IMR-90 (cell line): ENCODE data around the gene MICAL2. TPM values are rescaled to one million over a fixed set of nuclear protein-coding genes. Genes with fewer than 3 reads are reported as not detected.

Source experiments
- ATAC-seq: fragments of 200-7000 bp; cut with Tn5 transposase; 2 replicates; pipeline ENCODE4 v1.9.1; 2020; ENCODE audit warnings: low read depth, mild to moderate bottlenecking, moderate library complexity
- BruUV-seq: library from RNA; stranded (reverse); fragments of 400-500 nt; replicated peaks from 2 replicates; lab custom pipeline; 2021; lab: Mats Ljungman, UMichigan
- CTCF ChIA-PET: fragments of 300-600 bp; formaldehyde crosslinking; extraction: SDS; loops from one replicate; lab custom pipeline; 2021; ENCODE audit warnings: antibody characterized with exemption; lab: Yijun Ruan, JAX
- POLR2A ChIA-PET: fragments of 300-600 bp; sonication (Branson Sonifier 250); formaldehyde crosslinking; loops from one replicate; lab custom pipeline; 2022; ENCODE audit warnings: antibody characterized with exemption; ENCODE audit not compliant: unreplicated experiment; lab: Charles Lee
- DNase-seq: peaks from one replicate; pipeline ENCODE4 v3.0.0; 2013
- H2AFZ ChIP-seq: replicated peaks from 2 replicates; pipeline ENCODE3; 2013; ENCODE audit warnings: low read length, mild to moderate bottlenecking; ENCODE audit not compliant: poor library complexity
- H2AK5ac ChIP-seq: 2 replicates; pipeline ENCODE4 v1.6.1; 2013; ENCODE audit warnings: low read depth, low read length, inconsistent platforms
- H2AK9ac ChIP-seq: replicated peaks from 2 replicates; pipeline ENCODE3; 2013; ENCODE audit warnings: mild to moderate bottlenecking, low read depth, low read length, moderate library complexity; ENCODE audit not compliant: poor library complexity
- H2BK120ac ChIP-seq: 2 replicates; pipeline ENCODE4 v1.6.1; 2013; ENCODE audit warnings: low read depth, low read length, inconsistent platforms
- H2BK15ac ChIP-seq: 3 replicates; pipeline ENCODE4 v1.6.1; 2013; ENCODE audit warnings: low read depth, low read length, inconsistent platforms
- H2BK20ac ChIP-seq: 2 replicates; pipeline ENCODE4 v1.6.1; 2013; ENCODE audit warnings: low read depth, mild to moderate bottlenecking, inconsistent platforms, low read length, moderate library complexity
- H2BK5ac ChIP-seq: 2 replicates; pipeline ENCODE4 v1.6.1; 2013; ENCODE audit warnings: mild to moderate bottlenecking, low read depth, low read length, inconsistent platforms; ENCODE audit not compliant: poor library complexity, severe bottlenecking
- H3K14ac ChIP-seq: replicated peaks from 2 replicates; pipeline ENCODE4 v1.6.1; 2013; ENCODE audit warnings: low read depth, low read length, inconsistent platforms
- H3K18ac ChIP-seq: 2 replicates; pipeline ENCODE4 v1.6.1; 2013; ENCODE audit warnings: low read depth, low read length, control low read depth
- H3K23ac ChIP-seq: 2 replicates; pipeline ENCODE4 v1.6.1; 2013; ENCODE audit warnings: low read depth, low read length, inconsistent platforms
- H3K27ac ChIP-seq: 2 replicates; pipeline ENCODE4 v1.5.1; 2013; ENCODE audit warnings: mild to moderate bottlenecking, control low read depth, low read length; ENCODE audit not compliant: insufficient read depth
- H3K27me3 ChIP-seq: 2 replicates; pipeline ENCODE4 v1.6.1; 2013; ENCODE audit warnings: low read length; ENCODE audit not compliant: control insufficient read depth, insufficient read depth
- H3K36me3 ChIP-seq: 2 replicates; pipeline ENCODE4 v1.6.1; 2013; ENCODE audit warnings: low read length, mixed read lengths; ENCODE audit not compliant: control insufficient read depth, insufficient read depth
- H3K4ac ChIP-seq: 2 replicates; pipeline ENCODE4 v1.6.1; 2013; ENCODE audit warnings: low read depth, low read length, inconsistent platforms
- H3K4me1 ChIP-seq: 2 replicates; pipeline ENCODE4 v1.6.1; 2013; ENCODE audit warnings: low read length, mixed read lengths; ENCODE audit not compliant: control insufficient read depth, insufficient read depth
- H3K4me2 ChIP-seq: 2 replicates; pipeline ENCODE4 v1.6.1; 2013; ENCODE audit warnings: low read depth, mild to moderate bottlenecking, control low read depth, low read length, moderate library complexity
- H3K4me3 ChIP-seq: 2 replicates; pipeline ENCODE4 v1.5.1; 2013; ENCODE audit warnings: low read depth, mild to moderate bottlenecking, control low read depth, low read length, moderate library complexity; ENCODE audit not compliant: insufficient read depth
- H3K56ac ChIP-seq: 2 replicates; pipeline ENCODE4 v1.6.1; 2013; ENCODE audit warnings: low read length, inconsistent platforms; ENCODE audit not compliant: insufficient read depth; ENCODE audit errors: extremely low read depth
- H3K79me1 ChIP-seq, 2 experiments: 2 replicates each; pipeline ENCODE4 v1.6.1; 2013; ENCODE audit warnings: low read length in 2 of 2, inconsistent platforms in 1 of 2, low read depth in 1 of 2
- H3K9ac ChIP-seq: 2 replicates; pipeline ENCODE4 v1.6.1; 2013; ENCODE audit warnings: low read depth, low read length, control low read depth
- H3K9me1 ChIP-seq: 2 replicates; pipeline ENCODE4 v1.6.1; 2013; ENCODE audit warnings: low read length, inconsistent platforms; ENCODE audit not compliant: insufficient read depth
- H3K9me3 ChIP-seq: 2 replicates; pipeline ENCODE4 v1.6.1; 2013; ENCODE audit warnings: low read length; ENCODE audit not compliant: control insufficient read depth, insufficient read depth
- H4K20me1 ChIP-seq: 2 replicates; pipeline ENCODE4 v1.6.1; 2013; ENCODE audit warnings: low read length, inconsistent platforms; ENCODE audit not compliant: insufficient read depth
- H4K5ac ChIP-seq: 2 replicates; pipeline ENCODE4 v1.6.1; 2013; ENCODE audit warnings: mild to moderate bottlenecking, low read depth, low read length, control low read depth
- H4K8ac ChIP-seq, 2 experiments: 2 replicates each; pipeline ENCODE4 v1.6.1; 2013; ENCODE audit warnings: low read depth in 2 of 2, low read length in 2 of 2, control low read depth in 1 of 2, inconsistent platforms in 1 of 2
- H4K91ac ChIP-seq: 2 replicates; pipeline ENCODE4 v1.6.1; 2013; ENCODE audit warnings: low read depth, low read length, inconsistent platforms; ENCODE audit not compliant: insufficient read depth
- CEBPB ChIP-seq: IDR thresholded peaks from 2 replicates; pipeline ENCODE4 v1.6.1; 2012; ENCODE audit warnings: low read depth, low read length, improper control_type of control experiment
- CHD1 ChIP-seq: IDR thresholded peaks from 2 replicates; pipeline ENCODE4 v1.6.1; 2012; ENCODE audit warnings: low read depth, low read length, improper control_type of control experiment
- CTCF ChIP-seq: conservative IDR thresholded peaks from 2 replicates; pipeline ENCODE4 v1.5.1; 2012; ENCODE audit warnings: mild to moderate bottlenecking, low read depth, low read length, improper control_type of control experiment
- ELK1 ChIP-seq: fragments of 150-350 bp; IDR thresholded peaks from 2 replicates; pipeline ENCODE4 v1.6.1; 2016; ENCODE audit warnings: low read depth, mild to moderate bottlenecking, low read length, moderate library complexity, borderline replicate concordance
- MAFK ChIP-seq: IDR thresholded peaks from 2 replicates; pipeline ENCODE4 v1.6.1; 2012; ENCODE audit warnings: low read depth, low read length, improper control_type of control experiment
- MAZ ChIP-seq: IDR thresholded peaks from 2 replicates; pipeline ENCODE4 v1.6.1; 2012; ENCODE audit warnings: low read depth, mild to moderate bottlenecking, low read length, improper control_type of control experiment, moderate library complexity, borderline replicate concordance
- MXI1 ChIP-seq: IDR thresholded peaks from 2 replicates; pipeline ENCODE4 v1.6.1; 2012; ENCODE audit warnings: low read depth, mild to moderate bottlenecking, low read length, moderate library complexity, borderline replicate concordance
- NFE2L2 ChIP-seq: fragments of 150-350 bp; IDR thresholded peaks from 2 replicates; pipeline ENCODE4 v1.6.1; 2016; ENCODE audit warnings: low read depth, mild to moderate bottlenecking, low read length
- RCOR1 ChIP-seq: IDR thresholded peaks from 2 replicates; pipeline ENCODE4 v1.6.1; 2012; ENCODE audit warnings: mild to moderate bottlenecking, low read length, improper control_type of control experiment; ENCODE audit not compliant: insufficient replicate concordance
- RFX5 ChIP-seq: IDR thresholded peaks from 2 replicates; pipeline ENCODE4 v1.8.0; 2012; ENCODE audit warnings: low read depth, mild to moderate bottlenecking, low read length, moderate library complexity
- WGBS, 2 experiments: methylation state at CpG; one replicate each; pipeline versions ENCODE4 v1.1.5 to v1.1.7; 2013; ENCODE audit warnings: missing lambda C conversion rate in 2 of 2; ENCODE audit not compliant: insufficient read length in 1 of 2; ENCODE audit errors: extremely low coverage in 2 of 2; 5-methylcytosine and 5-hydroxymethylcytosine counted together
- dilution Hi-C: fragments of 300-500 bp; cut with HindIII; formaldehyde crosslinking; loops from one replicate; pipeline ENCODE4 v1.14.3; 2018; ENCODE audit warnings: low sequenced_read_pairs; ENCODE audit not compliant: unreplicated experiment
- in situ Hi-C: fragments of 300-500 bp; cut with MboI; formaldehyde crosslinking; loops from 3 replicates; pipeline ENCODE4 v1.14.3; 2019; ENCODE audit warnings: low sequenced_read_pairs, inconsistent platforms, mixed read lengths
- intact Hi-C: fragments of 100-400 bp; cut with micrococcal nuclease; formaldehyde crosslinking; loops from 2 replicates; pipeline ENCODE4 v1.10.0; 2022
- polyA plus RNA-seq, 3 experiments: library from polyadenylated mRNA; depleted of rRNA; stranded (reverse); fragments of >200 nt; gene quantifications; 2 replicates each; pipeline ENCODE4 v1.2.3, GENCODE V29; 2012; ENCODE audit warnings: low replicate concordance in 1 of 3
- total RNA-seq: library from RNA; depleted of rRNA; stranded (reverse); fragments of >200 nt; gene quantifications from 2 replicates; pipeline ENCODE4 v1.2.3, GENCODE V29; 2012

Gene MICAL2
- total and polyA plus RNA-seq, 2 of the 4 experiments (the other 2 are of a cell fraction), result 170 to 336 TPM

GRCh38 chr11:12196308-12196707, 85.9 kb downstream of the MICAL2 start:
- Histone ChIP-seq H4K91ac (no peak overlapping the region), H3K36me3 (peaks cover 7% of the 10 kb centered on the region; the same call in 1 of the 2 replicates), H3K4ac (peak overlapping the region; percentile 56; the same call in 1 of the 2 replicates), H3K9ac (no peak overlapping the region), H3K27me3 (no peaks in the 10 kb centered on the region), H3K56ac (no peak overlapping the region), H4K5ac (no peak overlapping the region; the same call in 1 of the 2 replicates), H3K18ac (no peak overlapping the region; the same call in 1 of the 2 replicates), H2BK20ac (no peak overlapping the region), H3K9me1 (peaks cover 46% of the 10 kb centered on the region), H3K4me1 (peaks cover 37% of the 10 kb centered on the region), H3K27ac (no peak overlapping the region), H2BK5ac (peak overlapping the region; percentile 9), H2AK9ac (no peak overlapping the region), H3K14ac (peak overlapping the region; percentile 61), H4K20me1 (peaks cover 2% of the 10 kb centered on the region; the same call in 1 of the 2 replicates), H2BK120ac (0 out of 2 replicates have a peak overlapping the region, but pooled peaks have one; percentile 3), H3K9me3 (no peaks in the 10 kb centered on the region), H2BK15ac (peak overlapping the region; percentile 67; the same call in 1 of the 3 replicates), H4K8ac (peak overlapping the region in 1 of 2 experiments; percentile 11; a peak in 2 of 4 replicates), H2AK5ac (peak overlapping the region; percentile 17; the same call in 1 of the 2 replicates), H2AFZ (no peak overlapping the region), H3K23ac (peak overlapping the region; percentile 44; the same call in 1 of the 2 replicates), H3K4me3 (no peak overlapping the region), H3K4me2 (no peak overlapping the region), H3K79me1 (peaks cover 33 to 88% of the 10 kb centered on the region in 2 experiments)
- dilution Hi-C loops (no loop called here), intact Hi-C loops (no loop called here), in situ Hi-C loops (no loop called here)
- TF ChIP-seq CTCF (no peak), MAZ (no peak), CHD1 (no peak), RFX5 (no peak), NFE2L2 (no peak), CEBPB (no peak), ELK1 (no peak), RCOR1 (no peak), MXI1 (no peak), MAFK (no peak)
- POLR2A ChIA-PET, result no interaction called here
- ATAC-seq, result no peak
- 100% methylated on average over 1 of the region's 2 CpGs; no CpG with 5 or more reads in 1 of the 2 experiments for WGBS, 2 experiments
- no peak for DNase-seq
- CTCF ChIA-PET, result no interaction called here
- BruUV-seq, result no TSS peak
